Testis (tissue), 3 donors: Measurements from ENCODE around the gene PAX9. TPM values are rescaled to one million over a fixed set of nuclear protein-coding genes. Genes with fewer than 3 reads are reported as not detected.

Experiments
- DNase-seq: peaks from one replicate; pipeline ENCODE4 v3.0.0-alpha.2; 2019
- H3K27ac ChIP-seq, 2 donors: fragments of 200-600 bp; sonication (generic); one replicate each; pipeline ENCODE4 v1.5.1; 2019
- H3K27me3 ChIP-seq: fragments of 200-600 bp; sonication (generic); one replicate; pipeline ENCODE4 v1.5.1; 2019
- H3K36me3 ChIP-seq: fragments of 200-600 bp; sonication (generic); one replicate; pipeline ENCODE4 v1.5.1; 2017; ENCODE audit warnings: low read depth; ENCODE audit errors: missing control alignments
- H3K4me1 ChIP-seq: fragments of 200-600 bp; sonication (generic); one replicate; pipeline ENCODE4 v1.5.1; 2019
- H3K4me3 ChIP-seq, 2 donors: fragments of 200-600 bp; sonication (generic); one replicate each; pipeline ENCODE4 v1.5.1; 2017 to 2019
- H3K9me3 ChIP-seq: fragments of 200-600 bp; sonication (generic); one replicate; pipeline ENCODE4 v1.5.1; 2017
- CTCF ChIP-seq, 3 experiments: fragments of 450-650 bp in 2 of 3; fragments of 200-600 bp in 1 of 3; sonication (generic) in 1 of 3; IDR thresholded peaks; one replicate each; pipeline ENCODE4 v1.5.1; 2016 to 2019; ENCODE audit warnings: antibody characterized with exemption in 3 of 3, mild to moderate bottlenecking in 2 of 3, moderate library complexity in 1 of 3
- POLR2A ChIP-seq: fragments of 450-650 bp; IDR thresholded peaks from one replicate; pipeline ENCODE4 v1.6.1; 2017; ENCODE audit warnings: antibody characterized with exemption, mild to moderate bottlenecking, moderate library complexity
- WGBS, 2 donors: methylation state at CpG; one replicate each; pipeline ENCODE4 v1.1.5; 2018; 5-methylcytosine and 5-hydroxymethylcytosine counted together
- intact Hi-C: fragments of 100-400 bp; cut with DNase I; formaldehyde crosslinking; loops from one replicate; pipeline ENCODE4 v1.15.1; 2023; ENCODE audit warnings: low total_unique reads
- polyA plus RNA-seq: library from polyadenylated mRNA; stranded (reverse); fragments of 350-450 nt; fragmentation: Illumina TruSeq; extraction: RNeasy Lipid Tissue Mini Kit (QIAGEN cat#74804); gene quantifications from one replicate; pipeline ENCODE4 v1.2.3, GENCODE V29; 2014; ENCODE audit warnings: low read depth, low replicate concordance; ENCODE audit not compliant: insufficient read depth
- total RNA-seq, 2 donors: library from RNA; depleted of rRNA; stranded (reverse); fragments of >200 nt; gene quantifications; one replicate each; pipeline ENCODE4 v1.2.3, GENCODE V29; 2016

Gene PAX9
- total and polyA plus RNA-seq, 3 donors from 2014 or later: 0.13 to 0.87 (median 0.50) TPM

- WGBS, 2 donors: 20 to 21% methylated on average over 9 to 18 of the region's 18 CpGs
- H3K4me3 ChIP-seq: no peak overlapping the region
Measured at GRCh38 chr14:36665887-36666415, 4.3 kb downstream of the PAX9 start.

GRCh38 chr14:36666416-36667206 lies 5.0 kb downstream of the PAX9 start:
- 5 to 6% methylated on average over 28 to 68 of the region's 68 CpGs for WGBS, 2 donors
- TF ChIP-seq CTCF (IDR thresholded peaks at IDR 0.05) (no peak), POLR2A (no peak)
- no peaks in the 10 kb centered on the region for H3K36me3 ChIP-seq
- no peak for DNase-seq
- no peaks in the 10 kb centered on the region for H3K4me1 ChIP-seq
- peak overlapping the region; percentile 23 to 24 for H3K4me3 ChIP-seq
- H3K27me3 ChIP-seq: peaks cover 4% of the 10 kb centered on the region
- intact Hi-C loops: no loop called here
- H3K27ac ChIP-seq: no peak overlapping the region
- H3K9me3 ChIP-seq: no peaks in the 10 kb centered on the region

More at GRCh38 chr14:36665887-36666415, 4.3 kb downstream of the PAX9 start:
- no peaks in the 10 kb centered on the region for H3K4me1 ChIP-seq
- no peak for TF ChIP-seq CTCF (IDR thresholded peaks at IDR 0.05)
- no peak for TF ChIP-seq POLR2A
- no peak for DNase-seq
- no peak overlapping the region for H3K27ac ChIP-seq
- no peaks in the 10 kb centered on the region for H3K36me3 ChIP-seq
- intact Hi-C loops: no loop called here
- no peaks in the 10 kb centered on the region for H3K9me3 ChIP-seq
- peaks cover 4% of the 10 kb centered on the region for H3K27me3 ChIP-seq

- no peak for DNase-seq
- Histone ChIP-seq H3K27ac (no peak overlapping the region), H3K4me3 (no peak overlapping the region), H3K36me3 (no peaks in the 10 kb centered on the region), H3K9me3 (no peaks in the 10 kb centered on the region), H3K27me3 (peaks cover 4% of the 10 kb centered on the region), H3K4me1 (no peaks in the 10 kb centered on the region)
- TF ChIP-seq POLR2A (no peak), CTCF (IDR thresholded peaks at IDR 0.05) (no peak)
- WGBS, 2 donors: 6 to 13% methylated on average over 4 of the region's 4 CpGs
- intact Hi-C loops: no loop called here
Measured at GRCh38 chr14:36667679-36668078, 6.0 kb downstream of the PAX9 start.

GRCh38 chr14:36671149-36671548 lies 9.5 kb downstream of the PAX9 start:
- H3K27me3 ChIP-seq: no peaks in the 10 kb centered on the region
- DNase-seq: no peak
- H3K4me1 ChIP-seq: no peaks in the 10 kb centered on the region
- no peak overlapping the region for H3K27ac ChIP-seq
- intact Hi-C loops: no loop called here
- no peak for TF ChIP-seq POLR2A
- no peak for TF ChIP-seq CTCF (IDR thresholded peaks at IDR 0.05)
- H3K9me3 ChIP-seq: no peaks in the 10 kb centered on the region
- no peak overlapping the region for H3K4me3 ChIP-seq
- 48 to 54% methylated on average over 3 of the region's 3 CpGs for WGBS, 2 donors
- no peaks in the 10 kb centered on the region for H3K36me3 ChIP-seq

GRCh38 chr14:36672095-36672494 lies 10.4 kb downstream of the PAX9 start:
- Histone ChIP-seq H3K36me3 (no peaks in the 10 kb centered on the region), H3K27ac (no peak overlapping the region), H3K4me1 (no peaks in the 10 kb centered on the region), H3K9me3 (no peaks in the 10 kb centered on the region), H3K27me3 (no peaks in the 10 kb centered on the region), H3K4me3 (no peak overlapping the region)
- WGBS, 2 donors: 71 to 80% methylated on average over 4 of the region's 4 CpGs
- DNase-seq: no peak
- TF ChIP-seq POLR2A (no peak), CTCF (IDR thresholded peaks at IDR 0.05) (no peak)
- intact Hi-C loops: no loop called here
